ENCODE data around the gene FKBP5. TPM values are rescaled to one million over a fixed set of nuclear protein-coding genes. Genes with fewer than 3 reads are reported as not detected.
A peak's percentile ranks its signal among the peaks of the same experiment; 100 is the strongest.

The FKBP5 gene
- total and polyA plus RNA-seq, 2 donors (not counting 1 experiment from before 2014, with no cell fraction given) = 10.9 to 16.3 TPM

- no peaks in the 10 kb centered on the region for H3K79me2 ChIP-seq (ENCODE audit: control insufficient read depth, insufficient read depth, low read length)
- H3K9me3 ChIP-seq (ENCODE audit: control insufficient read depth, insufficient read depth, low read depth, low read length) = no peaks in the 10 kb centered on the region
- peak in 1 of 2 donors; percentile 11 for DNase-seq (ENCODE audit: low read depth in 2 of 2)
- no peak overlapping the region for H3K27ac ChIP-seq (ENCODE audit: insufficient read depth, low read length)
- no peak overlapping the region for H3K4me2 ChIP-seq (ENCODE audit: extremely low read depth, insufficient read depth, low read length)
- H3K9ac ChIP-seq (ENCODE audit: insufficient read depth, low read length) = no peak overlapping the region
- H3K4me3 ChIP-seq (replicated peaks in 1 of 4; ENCODE audit: control extremely low read depth in 1 of 4, insufficient read depth in 1 of 4, low read depth in 3 of 4, low read length in 4 of 4) = no peak overlapping the region
- H4K20me1 ChIP-seq (ENCODE audit: control insufficient read depth, extremely low read depth, insufficient read depth, low read length) = no peaks in the 10 kb centered on the region
- H3K36me3 ChIP-seq (ENCODE audit: control insufficient read depth, insufficient read depth, low read length) = no peaks in the 10 kb centered on the region
- TF ChIP-seq EZH2 (IDR thresholded peaks at IDR 0.05; ENCODE audit: low read length, missing control alignments) = no peak
- TF ChIP-seq, protein P1, sequence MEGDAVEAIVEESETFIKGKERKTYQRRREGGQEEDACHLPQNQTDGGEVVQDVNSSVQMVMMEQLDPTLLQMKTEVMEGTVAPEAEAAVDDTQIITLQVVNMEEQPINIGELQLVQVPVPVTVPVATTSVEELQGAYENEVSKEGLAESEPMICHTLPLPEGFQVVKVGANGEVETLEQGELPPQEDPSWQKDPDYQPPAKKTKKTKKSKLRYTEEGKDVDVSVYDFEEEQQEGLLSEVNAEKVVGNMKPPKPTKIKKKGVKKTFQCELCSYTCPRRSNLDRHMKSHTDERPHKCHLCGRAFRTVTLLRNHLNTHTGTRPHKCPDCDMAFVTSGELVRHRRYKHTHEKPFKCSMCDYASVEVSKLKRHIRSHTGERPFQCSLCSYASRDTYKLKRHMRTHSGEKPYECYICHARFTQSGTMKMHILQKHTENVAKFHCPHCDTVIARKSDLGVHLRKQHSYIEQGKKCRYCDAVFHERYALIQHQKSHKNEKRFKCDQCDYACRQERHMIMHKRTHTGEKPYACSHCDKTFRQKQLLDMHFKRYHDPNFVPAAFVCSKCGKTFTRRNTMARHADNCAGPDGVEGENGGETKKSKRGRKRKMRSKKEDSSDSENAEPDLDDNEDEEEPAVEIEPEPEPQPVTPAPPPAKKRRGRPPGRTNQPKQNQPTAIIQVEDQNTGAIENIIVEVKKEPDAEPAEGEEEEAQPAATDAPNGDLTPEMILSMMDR (conservative IDR thresholded peaks at IDR 0.05 in 1 of 2, IDR thresholded peaks at IDR 0.05 in 1 of 2; ENCODE audit: low read depth in 1 of 2, low read length in 2 of 2) = no peak
- no peaks in the 10 kb centered on the region for H3K27me3 ChIP-seq (ENCODE audit: control insufficient read depth, insufficient read depth, low read length)
- H3K4me1 ChIP-seq (ENCODE audit: control insufficient read depth, extremely low read depth, insufficient read depth, low read length) = peaks cover 30% of the 10 kb centered on the region
- no peak overlapping the region for H2AFZ ChIP-seq (ENCODE audit: low read length)
These were observed 36.5 kb upstream of the FKBP5 start for GRCh38 chr6:35725081-35725708.

DNA sequence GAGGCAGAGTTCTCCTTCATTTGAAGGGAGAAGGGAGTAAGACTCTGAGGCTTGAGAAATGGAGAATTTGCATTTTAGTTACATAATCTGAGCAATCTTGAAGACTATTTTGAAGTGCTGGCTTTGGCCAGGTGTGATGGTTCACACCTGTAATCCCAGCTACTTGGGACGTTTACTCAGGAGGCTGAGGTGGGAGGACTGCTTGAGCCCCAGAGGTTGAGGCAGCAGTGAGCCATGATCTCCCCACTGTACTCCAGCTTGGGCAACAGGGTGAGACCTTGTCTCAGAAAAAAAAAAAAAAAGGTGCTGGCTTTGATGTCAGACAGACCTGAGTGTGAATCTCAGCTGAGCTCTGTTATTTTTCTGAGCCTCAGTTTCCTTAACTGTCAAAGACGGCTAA lies 35.8 kb upstream of the FKBP5 start:
- H3K27me3 ChIP-seq (ENCODE audit: control insufficient read depth, insufficient read depth, low read length) = no peaks in the 10 kb centered on the region
- H2AFZ ChIP-seq (ENCODE audit: low read length) = no peak overlapping the region
- no peaks in the 10 kb centered on the region for H3K9me3 ChIP-seq (ENCODE audit: control insufficient read depth, insufficient read depth, low read depth, low read length)
- H3K4me1 ChIP-seq (ENCODE audit: control insufficient read depth, extremely low read depth, insufficient read depth, low read length) = peaks cover 36% of the 10 kb centered on the region
- no peak overlapping the region for H3K27ac ChIP-seq (ENCODE audit: insufficient read depth, low read length)
- H3K4me2 ChIP-seq (ENCODE audit: extremely low read depth, insufficient read depth, low read length) = no peak overlapping the region
- H3K9ac ChIP-seq (ENCODE audit: insufficient read depth, low read length) = no peak overlapping the region
- no peaks in the 10 kb centered on the region for H3K79me2 ChIP-seq (ENCODE audit: control insufficient read depth, insufficient read depth, low read length)
- H3K36me3 ChIP-seq (ENCODE audit: control insufficient read depth, insufficient read depth, low read length) = no peaks in the 10 kb centered on the region
- TF ChIP-seq EZH2 (IDR thresholded peaks at IDR 0.05; ENCODE audit: low read length, missing control alignments) = no peak
- TF ChIP-seq, protein P1 (conservative IDR thresholded peaks at IDR 0.05 in 1 of 2, IDR thresholded peaks at IDR 0.05 in 1 of 2; ENCODE audit: low read depth in 1 of 2, low read length in 2 of 2) = no peak
- DNase-seq (ENCODE audit: low read depth in 2 of 2) = no peak
- H3K4me3 ChIP-seq (replicated peaks in 1 of 4; ENCODE audit: control extremely low read depth in 1 of 4, insufficient read depth in 1 of 4, low read depth in 3 of 4, low read length in 4 of 4) = no peak overlapping the region
- no peaks in the 10 kb centered on the region for H4K20me1 ChIP-seq (ENCODE audit: control insufficient read depth, extremely low read depth, insufficient read depth, low read length)

- TF ChIP-seq, protein P1 (conservative IDR thresholded peaks at IDR 0.05 in 1 of 2, IDR thresholded peaks at IDR 0.05 in 1 of 2; ENCODE audit: low read depth in 1 of 2, low read length in 2 of 2) = no peak
- TF ChIP-seq EZH2 (IDR thresholded peaks at IDR 0.05; ENCODE audit: low read length, missing control alignments) = no peak
- no peak overlapping the region for H3K4me2 ChIP-seq (ENCODE audit: extremely low read depth, insufficient read depth, low read length)
These were observed 35.3 kb upstream of the FKBP5 start for GRCh38 chr6:35724059-35724458.

More at GRCh38 chr6:35724059-35724458, 35.3 kb upstream of the FKBP5 start:
- H3K9me3 ChIP-seq (ENCODE audit: control insufficient read depth, insufficient read depth, low read depth, low read length) = no peaks in the 10 kb centered on the region
- H3K4me1 ChIP-seq (ENCODE audit: control insufficient read depth, extremely low read depth, insufficient read depth, low read length) = peaks cover 36% of the 10 kb centered on the region
- no peaks in the 10 kb centered on the region for H4K20me1 ChIP-seq (ENCODE audit: control insufficient read depth, extremely low read depth, insufficient read depth, low read length)
- H3K9ac ChIP-seq (ENCODE audit: insufficient read depth, low read length) = no peak overlapping the region
- no peak overlapping the region for H3K4me3 ChIP-seq (replicated peaks in 1 of 4; ENCODE audit: control extremely low read depth in 1 of 4, insufficient read depth in 1 of 4, low read depth in 3 of 4, low read length in 4 of 4)
- no peak overlapping the region for H3K27ac ChIP-seq (ENCODE audit: insufficient read depth, low read length)
- no peak overlapping the region for H2AFZ ChIP-seq (ENCODE audit: low read length)
- DNase-seq (ENCODE audit: low read depth in 2 of 2) = no peak
- H3K27me3 ChIP-seq (ENCODE audit: control insufficient read depth, insufficient read depth, low read length) = no peaks in the 10 kb centered on the region
- no peaks in the 10 kb centered on the region for H3K79me2 ChIP-seq (ENCODE audit: control insufficient read depth, insufficient read depth, low read length)
- H3K36me3 ChIP-seq (ENCODE audit: control insufficient read depth, insufficient read depth, low read length) = no peaks in the 10 kb centered on the region

All from fibroblast of lung (primary cell).